IPS-NIHi11 (cell line): ENCODE data around the gene DISC1.

Experiments
- DNase-seq: peaks from one replicate; pipeline ENCODE4 v3.0.0; 2012; ENCODE audit warnings: mixed read lengths, low spot score

The DISC1 gene

DNA sequence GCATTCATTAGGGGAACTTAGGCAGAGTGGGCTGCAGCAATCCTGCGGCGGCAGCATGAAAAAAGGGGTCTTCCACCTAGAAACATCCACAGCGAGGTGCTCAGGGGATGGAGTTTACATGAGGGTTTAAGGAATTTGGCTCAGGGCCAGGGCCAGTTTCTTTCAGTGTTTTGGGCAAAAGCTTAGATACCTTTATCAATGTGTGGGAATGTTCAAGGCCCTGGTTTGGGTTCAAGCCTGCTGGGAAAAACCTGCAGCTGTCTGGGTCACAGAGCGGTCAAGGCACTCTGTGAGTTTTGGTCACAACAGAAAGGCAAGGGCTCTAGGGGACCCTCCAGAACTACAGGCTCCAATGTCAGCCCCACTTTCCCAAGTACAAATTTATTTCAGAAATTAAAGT lies 230.3 kb downstream of the DISC1 start:
- no peak for DNase-seq

DNA sequence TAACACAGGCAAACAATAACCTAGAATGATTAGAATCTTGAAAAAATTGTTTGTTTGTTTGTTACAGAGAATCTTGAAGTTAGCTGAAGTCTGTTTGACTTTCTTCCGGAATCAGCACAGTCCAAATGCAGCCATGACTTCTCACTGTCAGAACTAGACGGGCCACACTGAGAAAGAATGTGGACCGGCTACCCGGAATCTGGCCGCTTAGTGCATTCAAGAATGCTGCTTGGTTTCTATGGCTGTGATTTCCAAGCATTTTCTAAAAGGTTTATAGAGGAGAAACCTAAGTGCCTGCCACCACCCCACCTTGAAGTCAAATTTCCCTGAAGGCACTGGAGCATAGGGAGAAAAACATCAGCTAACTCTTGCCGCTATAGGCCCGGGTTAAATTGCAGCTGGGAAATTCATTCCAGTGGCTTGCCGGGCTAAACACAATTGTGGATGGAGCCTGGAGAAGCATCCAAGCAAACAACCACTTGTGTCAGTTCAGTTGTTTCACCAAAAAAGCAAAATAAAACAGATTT lies 231.1 kb downstream of the DISC1 start:
- DNase-seq: no peak

- no peak for DNase-seq
These were observed 233.9 kb downstream of the DISC1 start for GRCh38 chr1:231860221-231861088.

DNA sequence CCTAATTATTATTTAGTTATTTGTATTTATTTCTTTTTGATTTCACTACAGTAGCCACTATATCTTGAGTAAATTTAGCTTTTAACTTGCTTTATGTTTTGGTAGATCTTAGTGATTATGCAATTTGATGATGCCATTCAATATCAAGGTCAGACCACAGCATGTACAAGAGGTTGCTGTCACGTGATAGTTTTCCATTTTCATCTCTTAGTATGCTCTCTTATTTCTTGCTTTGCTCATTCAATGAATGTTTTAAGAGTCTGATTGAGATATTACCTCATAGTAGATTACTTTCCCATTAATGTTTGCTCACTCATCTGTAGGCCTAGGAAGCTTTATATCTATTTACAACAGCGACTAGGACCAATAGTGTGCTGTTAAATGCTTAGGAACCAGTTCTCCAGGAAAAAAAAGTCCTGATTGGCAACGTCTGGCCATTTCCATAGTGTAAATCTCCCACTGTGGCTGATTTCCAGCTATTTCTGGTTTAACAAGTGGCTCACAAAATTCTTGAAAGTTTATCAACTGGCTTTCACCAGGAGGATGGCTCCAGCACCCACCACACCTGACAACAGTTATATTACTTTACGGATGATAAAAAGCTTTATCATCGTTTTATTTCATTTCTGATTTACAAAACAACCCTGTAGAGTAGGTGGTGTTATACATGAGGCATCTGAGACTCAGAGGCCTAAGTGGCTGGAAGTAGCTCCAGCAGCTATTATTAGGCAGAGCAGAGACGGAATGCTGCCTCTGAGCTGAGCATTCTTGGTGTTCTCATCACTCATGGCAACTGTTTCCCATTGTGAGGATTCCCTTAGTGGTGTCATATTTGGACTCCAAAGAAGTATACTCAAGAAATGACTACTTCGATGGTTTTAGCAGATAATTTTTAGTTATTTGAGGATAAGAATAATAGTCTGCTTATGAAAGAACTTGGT lies 235.2 kb downstream of the DISC1 start:
- DNase-seq: no peak

- DNase-seq: no peak
These were observed 236.0 kb downstream of the DISC1 start for GRCh38 chr1:231862611-231863010.

- DNase-seq: no peak
These were observed 238.7 kb downstream of the DISC1 start for GRCh38 chr1:231865331-231865730.

- peak; percentile 65 for DNase-seq
These were observed 240.1 kb downstream of the DISC1 start for GRCh38 chr1:231866392-231867331.

- DNase-seq: no peak
These were observed 241.0 kb downstream of the DISC1 start for GRCh38 chr1:231867607-231868006.

DNA sequence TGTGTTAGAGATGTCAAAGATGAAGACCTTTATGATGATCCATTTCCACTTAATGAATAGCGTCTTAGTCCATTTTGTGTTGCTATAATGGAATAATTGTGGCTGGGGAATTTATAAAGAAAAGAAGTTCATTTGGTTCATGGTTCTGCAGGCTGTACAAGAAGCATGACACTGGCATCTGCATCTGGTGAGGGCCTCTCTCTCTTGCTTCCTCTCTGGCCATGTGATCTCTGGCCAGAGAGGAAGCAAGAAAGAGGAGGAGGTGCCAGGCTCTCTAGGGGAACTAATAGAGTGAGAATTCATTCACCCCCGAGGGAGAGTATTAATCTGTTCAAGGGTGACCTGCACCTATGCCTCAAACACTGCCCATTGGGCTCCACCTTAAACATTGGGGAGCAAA lies 242.8 kb downstream of the DISC1 start:
- no peak for DNase-seq

DNA sequence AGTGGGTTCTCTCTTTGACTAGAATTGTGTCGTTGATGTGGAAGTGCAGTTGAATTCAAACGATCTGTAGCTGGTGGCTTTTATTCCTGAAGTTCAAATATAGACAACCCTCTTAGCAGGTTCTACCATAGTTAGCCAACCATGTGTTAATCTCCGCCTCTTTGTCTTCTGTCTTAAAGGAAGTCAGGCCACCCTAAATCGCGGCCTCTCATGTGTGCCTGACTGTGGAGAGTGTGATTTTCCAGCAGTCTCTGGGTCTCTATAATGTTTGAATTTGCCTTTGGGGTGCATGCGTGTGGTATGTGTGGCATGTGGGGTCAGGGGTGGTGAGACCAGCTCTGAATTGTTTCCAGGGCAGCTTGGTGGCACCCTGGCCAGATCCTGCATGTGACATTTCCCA lies 244.9 kb downstream of the DISC1 start:
- DNase-seq: no peak

- DNase-seq: no peak
These were observed 245.3 kb downstream of the DISC1 start for GRCh38 chr1:231871878-231872277.

DNA sequence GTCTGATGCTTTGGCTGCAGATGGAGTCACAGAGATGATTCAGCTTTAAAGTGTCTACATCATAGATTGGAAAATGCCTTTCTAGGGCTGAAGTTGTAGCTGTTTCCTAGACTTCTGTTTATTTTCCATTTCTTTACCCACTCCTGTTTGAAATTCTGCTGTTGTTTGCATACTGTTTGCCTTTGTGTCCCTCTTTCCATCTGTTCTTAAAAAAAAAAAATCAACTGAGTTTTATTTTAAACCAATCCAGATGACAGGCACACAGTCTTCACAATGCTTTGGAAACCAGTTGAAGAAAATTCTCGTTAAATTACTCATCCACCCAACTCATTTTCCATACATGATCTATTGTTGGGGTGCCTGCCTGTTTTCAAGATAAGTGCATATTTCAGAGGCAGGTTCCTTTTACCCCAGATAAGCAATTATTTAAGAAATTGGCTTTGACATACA lies 245.9 kb downstream of the DISC1 start:
- no peak for DNase-seq

GRCh38 chr1:231878737-231879136 lies 252.1 kb downstream of the DISC1 start:
- DNase-seq: no peak

- no peak for DNase-seq
These were observed 252.7 kb downstream of the DISC1 start for GRCh38 chr1:231879296-231879695.

GRCh38 chr1:231882333-231882732 lies 255.7 kb downstream of the DISC1 start:
- DNase-seq: no peak

GRCh38 chr1:231882790-231883189 lies 256.2 kb downstream of the DISC1 start:
- DNase-seq: no peak

DNA sequence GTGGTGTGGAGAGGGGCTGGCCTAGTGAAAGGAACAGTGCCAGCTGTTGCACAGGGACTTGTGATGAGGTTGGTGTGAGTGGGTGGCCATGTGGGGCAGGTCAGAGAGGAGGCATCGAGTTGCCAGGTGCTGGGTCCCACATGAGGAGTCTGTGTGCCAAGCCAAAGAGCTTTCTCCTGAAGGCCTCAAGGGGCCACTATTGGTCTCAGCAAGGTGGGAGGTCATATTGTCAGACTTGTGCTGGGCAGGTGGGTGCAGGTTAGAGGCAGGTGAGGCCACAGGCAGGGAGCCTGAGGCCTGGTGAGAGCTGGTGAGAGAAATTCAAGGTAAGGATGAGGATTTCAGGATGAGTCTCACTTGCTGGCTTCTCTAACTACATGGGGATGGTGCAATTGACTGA lies 256.8 kb downstream of the DISC1 start:
- DNase-seq: peak; percentile 62

- DNase-seq: no peak
These were observed 258.7 kb downstream of the DISC1 start for GRCh38 chr1:231885209-231885854.

DNA sequence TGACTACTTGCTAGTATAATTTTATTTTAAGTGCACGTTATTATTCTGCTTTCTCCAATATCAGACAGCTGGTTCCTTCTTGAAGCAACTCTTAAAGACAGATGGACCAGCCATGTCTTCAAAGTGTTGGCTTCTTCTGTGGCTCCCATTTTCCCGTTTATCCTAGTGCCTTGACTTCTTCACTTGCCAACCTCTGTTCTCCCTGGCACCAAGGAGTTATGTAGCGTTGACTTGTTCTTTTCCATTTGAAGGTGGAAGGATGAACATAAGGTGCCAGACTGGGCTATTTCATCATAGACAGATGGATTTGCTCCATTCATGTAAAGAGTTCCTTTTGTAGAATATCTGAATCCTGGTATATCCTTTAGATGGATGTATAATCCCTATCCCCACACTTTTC lies 260.6 kb downstream of the DISC1 start:
- DNase-seq: no peak

DNA sequence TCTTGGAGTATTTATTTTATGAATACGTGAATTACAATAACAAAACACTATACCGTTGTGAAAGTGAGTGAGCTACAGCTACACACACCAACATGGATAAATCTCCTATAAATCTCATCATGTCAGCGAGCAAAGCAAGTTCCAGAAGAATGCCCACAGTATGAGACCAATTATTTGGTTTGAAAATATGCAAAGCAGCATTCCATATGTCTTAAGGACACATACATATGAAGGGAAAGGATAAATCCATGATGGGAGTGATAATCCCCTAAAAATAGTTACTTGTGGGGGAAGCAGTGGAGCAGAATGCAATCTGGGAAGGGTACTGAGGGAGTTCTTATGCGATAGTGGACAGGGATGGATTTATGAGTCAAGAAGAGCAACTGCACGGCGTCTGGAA lies 261.3 kb downstream of the DISC1 start:
- DNase-seq: no peak

GRCh38 chr1:231890791-231891190 lies 264.2 kb downstream of the DISC1 start:
- DNase-seq: no peak
